Hepatic stellate cell (primary cell): ENCODE data around the gene MAPK12.
A peak's percentile ranks its signal among the peaks of the same experiment; 100 is the strongest.
"Not testable (repeated sequence)": the region's sequence is repeated elsewhere in the genome, so short reads cannot be mapped to it uniquely, and the experiment has no call there.

Experiments used
- DNase-seq: peaks from one replicate; pipeline ENCODE4 v3.0.0; 2011; ENCODE audit warnings: low spot score

The MAPK12 gene

DNA sequence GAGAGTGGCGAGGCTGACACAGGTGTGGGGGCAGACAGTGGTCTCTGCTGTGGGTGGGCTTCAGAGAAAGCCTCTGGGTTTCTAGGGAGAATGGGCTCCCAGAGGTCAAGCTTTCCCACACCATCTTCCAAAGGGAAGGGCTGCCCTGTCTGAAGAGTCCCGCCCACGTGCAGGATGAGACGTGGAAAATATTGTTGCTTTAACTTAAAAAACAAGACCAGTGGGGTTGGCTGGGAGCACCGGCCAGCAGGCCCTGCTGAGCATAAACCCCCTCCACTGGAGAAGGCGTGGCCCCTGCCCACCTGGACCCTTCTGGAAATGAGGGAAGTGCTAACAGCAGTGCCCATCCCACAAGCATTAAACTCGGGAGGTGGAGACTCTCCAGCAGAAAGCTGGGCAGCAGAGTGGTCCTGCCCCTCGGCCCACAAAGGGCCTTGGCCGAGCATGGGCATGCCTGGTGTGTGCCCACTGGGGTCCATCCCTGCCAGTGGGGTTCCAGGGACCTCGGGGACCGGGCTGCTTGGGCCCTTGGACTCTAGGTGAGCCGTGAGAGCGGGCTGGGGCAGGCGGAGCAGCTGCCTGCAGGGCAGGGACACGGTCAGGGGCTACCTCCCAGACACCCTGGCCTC lies 45.3 kb downstream of the MAPK12 start:
- no peak for DNase-seq

GRCh38 chr22:50215297-50216054 lies 46.0 kb downstream of the MAPK12 start:
- no peak for DNase-seq

- DNase-seq, result no peak
Observed at GRCh38 chr22:50213263-50213662, 48.2 kb downstream of the MAPK12 start.

DNA sequence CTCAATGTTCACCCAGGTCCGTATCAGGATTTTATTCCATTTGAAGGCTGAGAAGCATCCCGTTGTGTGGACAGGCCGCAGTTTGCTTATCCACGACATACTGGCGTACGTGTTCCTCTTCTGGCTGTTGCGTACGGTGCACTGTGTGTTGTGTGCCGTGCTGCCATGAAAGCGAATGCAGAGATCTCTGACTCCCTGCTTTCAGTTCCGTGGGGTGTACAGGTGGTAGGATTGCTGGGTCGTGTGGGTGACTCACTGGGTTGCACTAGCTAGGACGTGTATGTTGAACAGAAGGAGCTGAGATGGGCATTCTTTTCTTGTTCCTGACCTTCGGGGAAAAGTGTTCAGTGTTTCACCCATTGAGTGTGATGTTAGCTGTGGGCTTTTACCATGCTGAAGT lies 50.3 kb downstream of the MAPK12 start:
- DNase-seq, result no peak

GRCh38 chr22:50210378-50211139 lies 50.9 kb downstream of the MAPK12 start:
- no peak for DNase-seq

DNA sequence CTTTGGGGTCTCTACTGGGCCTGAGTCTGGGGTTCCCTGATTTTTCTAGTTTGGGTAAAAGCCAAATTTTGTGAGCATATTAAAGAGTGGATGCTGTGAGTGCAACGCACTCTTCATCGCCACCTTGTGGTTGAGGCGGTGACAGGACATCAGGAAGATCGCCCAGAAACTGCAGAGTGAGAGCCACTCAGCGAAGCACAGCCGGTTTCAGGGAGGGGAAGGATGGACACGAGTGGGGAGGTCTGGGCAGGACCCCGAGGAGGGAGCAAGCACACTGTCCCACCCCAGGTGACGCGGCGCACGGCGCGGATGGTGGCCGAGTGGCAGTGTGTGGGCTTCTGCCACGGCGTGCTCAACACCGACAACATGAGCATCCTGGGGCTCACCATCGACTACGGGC lies 51.6 kb downstream of the MAPK12 start:
- peak; percentile 87 for DNase-seq

GRCh38 chr22:50208939-50209892 lies 52.3 kb downstream of the MAPK12 start:
- DNase-seq, result no peak

GRCh38 chr22:50208430-50208938 lies 53.0 kb downstream of the MAPK12 start:
- DNase-seq, result no peak

DNA sequence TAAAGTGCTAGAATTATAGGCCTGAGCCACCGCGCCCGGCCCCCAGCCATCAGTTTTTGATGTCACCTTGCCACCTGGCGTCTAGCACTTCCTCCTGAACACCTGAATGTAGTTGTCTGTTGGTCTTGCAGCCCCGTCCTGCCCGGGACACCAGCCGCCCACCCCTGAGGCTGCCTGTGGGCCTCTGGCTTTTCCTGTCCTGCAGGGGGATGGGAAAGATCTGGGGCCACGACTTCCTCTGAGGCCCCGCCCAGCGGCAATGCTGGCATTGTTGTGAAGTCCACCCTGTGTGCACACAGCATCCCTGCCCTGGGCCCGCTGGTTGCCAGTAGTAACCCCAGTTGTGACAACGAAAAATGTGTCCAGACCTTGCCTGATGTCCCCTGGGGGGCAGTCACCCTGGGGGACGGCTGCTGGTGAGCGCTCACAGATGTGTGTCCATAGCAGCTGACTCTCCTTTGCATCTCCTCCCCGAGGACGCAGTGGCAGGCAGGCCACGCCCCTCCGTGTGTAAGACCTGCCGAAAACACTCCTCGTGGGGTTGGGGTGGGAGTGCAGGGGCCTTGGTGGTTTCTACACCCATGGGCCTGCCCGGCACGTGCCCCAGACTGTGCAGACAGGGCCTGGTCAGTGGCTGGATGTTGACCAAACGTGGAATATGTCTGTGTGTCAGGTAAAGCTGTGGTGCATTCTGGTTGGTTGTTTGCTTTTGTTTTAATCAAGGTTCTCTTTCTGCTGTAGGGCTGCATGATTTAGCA lies 53.9 kb downstream of the MAPK12 start:
- DNase-seq, result no peak

GRCh38 chr22:50206599-50206998 lies 54.9 kb downstream of the MAPK12 start:
- no peak for DNase-seq

DNA sequence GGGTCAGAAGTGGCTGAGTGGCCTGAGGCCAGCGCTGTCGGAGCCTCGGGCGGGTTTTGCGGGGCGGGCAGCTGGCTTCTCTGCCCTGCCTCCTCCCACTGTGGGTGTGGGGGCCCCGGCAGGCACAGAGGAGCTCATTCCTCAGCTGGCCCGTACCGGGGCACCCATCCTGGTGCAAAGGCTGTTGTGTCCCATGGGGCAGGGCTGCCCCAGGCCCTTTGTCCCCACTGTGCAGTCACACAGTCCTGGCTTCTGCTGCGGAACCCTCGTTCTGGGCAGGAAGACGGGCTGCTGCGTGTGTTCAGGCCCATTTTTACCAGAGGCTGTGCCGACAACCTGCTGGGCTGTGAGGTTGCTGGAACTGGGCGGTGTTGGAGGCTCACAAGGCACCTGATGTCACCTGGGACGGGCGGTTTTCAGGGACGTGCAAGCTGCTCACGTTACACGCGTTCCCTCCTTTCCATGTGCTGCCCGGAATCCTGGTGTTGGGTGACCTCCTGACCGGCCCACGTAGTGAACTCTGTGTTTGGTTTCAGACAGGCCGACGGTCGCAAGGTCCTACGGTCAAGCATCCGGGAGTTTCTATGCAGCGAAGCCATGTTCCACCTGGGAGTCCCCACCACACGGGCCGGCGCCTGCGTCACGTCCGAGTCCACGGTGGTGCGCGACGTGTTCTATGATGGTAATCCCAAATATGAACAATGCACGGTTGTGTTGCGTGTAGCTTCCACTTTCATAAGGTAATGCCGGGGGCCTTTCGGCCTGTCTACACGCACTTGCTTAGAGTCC lies 55.5 kb downstream of the MAPK12 start:
- no peak for DNase-seq

GRCh38 chr22:50204998-50205397 lies 56.5 kb downstream of the MAPK12 start:
- DNase-seq, result not testable (repeated sequence)

- DNase-seq, result no peak
Observed at GRCh38 chr22:50204571-50204970, 56.9 kb downstream of the MAPK12 start.

GRCh38 chr22:50203288-50203687 lies 58.2 kb downstream of the MAPK12 start:
- no peak for DNase-seq
